GM04503 (cell line): ENCODE data around the gene ANTKMT.

Experiments
- DNase-seq: peaks from one replicate; pipeline ENCODE4 v3.0.0-alpha.2; 2012; ENCODE audit warnings: low read depth

ANTKMT gene

DNA sequence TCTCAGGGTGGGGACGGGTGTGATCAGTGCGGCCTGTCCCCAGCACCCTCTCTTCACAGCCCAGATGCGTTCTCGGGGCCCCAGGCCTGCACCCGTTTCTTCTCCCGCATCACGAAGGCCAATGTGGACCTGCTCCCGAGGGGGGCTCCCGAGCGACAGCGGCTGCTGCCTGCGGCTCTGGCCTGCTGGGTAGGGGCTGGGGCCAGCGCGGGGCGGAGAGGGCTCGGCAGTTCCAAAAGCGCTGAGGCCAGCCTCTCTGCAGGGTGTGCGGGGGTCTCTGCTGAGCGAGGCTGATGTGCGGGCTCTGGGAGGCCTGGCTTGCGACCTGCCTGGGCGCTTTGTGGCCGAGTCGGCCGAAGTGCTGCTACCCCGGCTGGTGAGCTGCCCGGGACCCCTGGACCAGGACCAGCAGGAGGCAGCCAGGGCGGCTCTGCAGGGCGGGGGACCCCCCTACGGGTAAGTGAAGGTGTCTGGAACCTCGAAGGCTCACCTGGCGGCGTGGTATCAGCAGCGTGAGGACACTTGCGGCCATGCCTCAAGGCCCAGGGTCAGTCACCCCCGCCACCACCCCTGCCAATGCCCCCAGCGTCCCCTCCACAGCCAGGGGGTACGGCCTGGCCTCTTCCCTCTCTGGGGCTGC, 44.0 kb downstream of the ANTKMT start:
- DNase-seq = no peak

DNA sequence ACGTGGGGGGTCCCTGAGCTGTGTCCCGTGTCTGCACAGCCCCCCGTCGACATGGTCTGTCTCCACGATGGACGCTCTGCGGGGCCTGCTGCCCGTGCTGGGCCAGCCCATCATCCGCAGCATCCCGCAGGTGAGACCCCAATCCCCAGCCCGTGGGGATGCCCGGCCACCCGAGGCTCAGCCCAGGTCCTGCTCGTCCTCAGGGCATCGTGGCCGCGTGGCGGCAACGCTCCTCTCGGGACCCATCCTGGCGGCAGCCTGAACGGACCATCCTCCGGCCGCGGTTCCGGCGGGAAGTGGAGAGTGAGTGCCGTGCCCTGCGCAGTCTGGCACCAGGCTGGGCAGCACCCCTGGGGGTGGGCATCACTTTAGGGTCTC, 44.5 kb downstream of the ANTKMT start:
- no peak for DNase-seq

DNA sequence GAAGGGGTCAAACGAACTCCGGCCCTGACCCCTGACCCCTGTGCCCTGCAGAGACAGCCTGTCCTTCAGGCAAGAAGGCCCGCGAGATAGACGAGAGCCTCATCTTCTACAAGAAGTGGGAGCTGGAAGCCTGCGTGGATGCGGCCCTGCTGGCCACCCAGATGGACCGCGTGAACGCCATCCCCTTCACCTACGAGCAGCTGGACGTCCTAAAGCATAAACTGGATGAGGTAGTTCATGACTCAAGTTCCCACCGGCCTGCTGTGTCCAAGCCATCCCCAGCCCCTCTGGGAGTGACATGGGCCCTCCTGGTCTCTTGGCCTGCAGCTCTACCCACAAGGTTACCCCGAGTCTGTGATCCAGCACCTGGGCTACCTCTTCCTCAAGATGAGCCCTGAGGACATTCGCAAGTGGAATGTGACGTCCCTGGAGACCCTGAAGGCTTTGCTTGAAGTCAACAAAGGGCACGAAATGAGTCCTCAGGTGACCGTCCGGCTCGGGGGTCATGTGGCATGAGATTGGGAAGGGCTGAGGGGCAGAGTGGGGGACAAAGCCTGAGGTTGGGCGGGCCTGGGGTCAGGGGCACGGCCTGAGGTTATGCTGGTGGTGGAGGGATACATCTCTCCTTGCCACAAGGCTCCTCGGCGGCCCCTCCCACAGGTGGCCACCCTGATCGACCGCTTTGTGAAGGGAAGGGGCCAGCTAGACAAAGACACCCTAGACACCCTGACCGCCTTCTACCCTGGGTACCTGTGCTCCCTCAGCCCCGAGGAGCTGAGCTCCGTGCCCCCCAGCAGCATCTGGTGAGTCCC, 45.3 kb downstream of the ANTKMT start:
- DNase-seq = no peak

DNA sequence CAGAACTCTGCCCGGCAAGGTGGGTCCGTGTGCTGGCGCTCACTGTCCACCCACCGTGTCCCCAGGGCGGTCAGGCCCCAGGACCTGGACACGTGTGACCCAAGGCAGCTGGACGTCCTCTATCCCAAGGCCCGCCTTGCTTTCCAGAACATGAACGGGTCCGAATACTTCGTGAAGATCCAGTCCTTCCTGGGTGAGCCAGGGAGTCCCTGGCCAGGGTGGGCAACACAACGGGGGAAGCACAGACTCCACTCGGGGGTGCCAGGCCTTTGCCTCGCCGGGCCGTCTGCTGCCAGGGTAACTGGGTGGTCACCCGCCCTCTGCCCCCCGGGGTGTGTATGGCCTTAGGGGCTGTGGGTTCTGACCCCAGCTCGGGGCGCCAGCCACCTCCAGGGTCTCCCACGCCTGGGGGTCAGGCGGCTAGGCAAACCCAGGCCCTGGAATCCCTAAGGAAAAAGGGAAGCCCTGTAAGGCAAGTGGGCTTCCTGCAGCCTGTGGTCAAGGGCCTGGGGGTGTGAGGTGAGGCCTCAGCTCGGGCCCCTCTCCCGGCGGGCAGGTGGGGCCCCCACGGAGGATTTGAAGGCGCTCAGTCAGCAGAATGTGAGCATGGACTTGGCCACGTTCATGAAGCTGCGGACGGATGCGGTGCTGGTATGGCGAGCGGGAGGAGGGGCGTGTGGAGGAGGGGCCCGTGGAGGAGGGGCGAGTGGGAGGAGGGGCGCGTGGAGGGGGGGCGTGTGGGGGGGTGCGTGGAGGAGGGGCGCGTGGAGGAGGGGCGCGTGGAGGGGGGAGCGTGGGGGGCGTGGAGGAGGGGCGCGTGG, 46.1 kb downstream of the ANTKMT start:
- no peak for DNase-seq

DNA sequence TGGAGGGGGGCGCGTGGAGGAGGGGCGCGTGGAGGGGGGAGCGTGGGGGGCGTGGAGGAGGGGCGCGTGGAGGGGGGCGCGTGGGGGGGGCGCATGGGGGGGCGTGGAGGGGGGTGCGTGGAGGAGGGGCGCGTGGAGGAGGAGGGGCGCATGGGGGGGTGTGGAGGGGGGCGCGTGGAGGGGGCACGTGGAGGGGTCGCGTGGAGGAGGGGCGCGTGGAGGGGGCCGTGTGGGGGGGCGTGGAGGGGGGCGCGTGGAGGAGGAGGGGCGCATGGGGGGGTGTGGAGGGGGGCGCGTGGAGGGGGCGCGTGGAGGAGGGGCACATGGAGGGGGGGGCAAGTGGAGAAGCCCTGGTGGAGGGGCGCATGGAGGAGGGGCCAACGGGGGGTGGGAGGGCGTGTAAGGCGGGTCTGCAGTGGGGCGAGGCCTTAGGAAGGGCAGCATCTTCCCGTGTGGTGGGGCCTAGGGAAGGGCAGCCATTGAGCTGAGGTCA, 46.8 kb downstream of the ANTKMT start:
- DNase-seq = no peak

DNA sequence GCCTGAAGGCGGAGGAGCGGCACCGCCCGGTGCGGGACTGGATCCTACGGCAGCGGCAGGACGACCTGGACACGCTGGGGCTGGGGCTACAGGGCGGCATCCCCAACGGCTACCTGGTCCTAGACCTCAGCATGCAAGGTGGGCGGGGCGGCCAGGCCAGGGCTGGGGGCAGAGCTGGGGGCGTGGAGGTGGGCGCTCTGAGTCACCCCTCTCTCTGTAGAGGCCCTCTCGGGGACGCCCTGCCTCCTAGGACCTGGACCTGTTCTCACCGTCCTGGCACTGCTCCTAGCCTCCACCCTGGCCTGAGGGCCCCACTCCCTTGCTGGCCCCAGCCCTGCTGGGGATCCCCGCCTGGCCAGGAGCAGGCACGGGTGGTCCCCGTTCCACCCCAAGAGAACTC, 47.5 kb downstream of the ANTKMT start:
- no peak for DNase-seq

DNA sequence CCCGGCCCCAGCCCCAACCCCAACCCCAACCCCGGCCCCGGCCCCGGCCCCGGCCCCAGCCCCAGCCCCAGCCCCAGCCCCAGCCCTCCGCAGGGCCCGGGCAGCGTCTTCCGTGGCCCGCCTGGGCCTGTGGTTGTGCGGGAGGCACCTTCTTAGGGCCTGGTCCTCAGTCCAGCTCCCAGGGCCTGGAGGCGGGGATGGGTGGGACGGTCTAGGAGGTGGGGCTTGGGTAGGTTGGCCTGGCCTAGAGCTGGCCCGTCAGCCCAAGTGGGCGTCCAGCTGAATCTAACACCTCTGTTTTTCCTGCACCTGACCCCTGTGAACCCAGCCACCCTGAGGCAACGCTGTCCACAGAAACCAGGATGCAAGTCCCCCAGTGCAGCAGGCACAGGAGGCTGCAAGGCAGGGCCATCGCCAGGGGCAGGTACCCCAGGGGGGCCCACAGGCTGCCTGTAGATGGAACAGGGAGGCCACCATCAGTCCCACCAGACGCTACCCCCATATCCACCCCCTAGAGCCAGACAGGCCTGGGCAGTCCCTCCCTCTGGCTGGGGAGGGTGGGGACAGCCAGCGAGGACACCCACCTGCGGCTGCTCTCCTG, 48.3 kb downstream of the ANTKMT start:
- no peak for DNase-seq

DNA sequence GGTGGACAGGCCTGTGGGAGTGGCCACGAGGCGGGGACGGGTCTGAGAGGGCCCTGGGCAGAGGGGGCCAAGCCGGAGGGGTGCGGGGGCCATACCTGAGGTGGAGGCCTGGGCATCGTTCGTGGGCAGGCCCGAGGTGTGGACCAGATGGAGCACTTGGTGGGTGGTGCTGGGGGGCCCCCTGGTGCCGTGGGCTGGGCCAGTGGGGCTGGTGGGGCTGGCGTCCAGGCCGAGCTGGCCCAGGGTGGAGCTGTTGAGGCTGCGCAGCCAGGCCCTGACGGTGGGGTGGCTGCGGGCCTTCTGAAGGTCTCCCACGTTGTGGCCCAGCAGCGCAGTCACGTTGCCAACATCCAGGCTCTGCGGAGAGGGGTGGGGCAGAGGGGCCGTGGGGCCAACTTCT, 49.0 kb downstream of the ANTKMT start:
- DNase-seq = no peak

DNA sequence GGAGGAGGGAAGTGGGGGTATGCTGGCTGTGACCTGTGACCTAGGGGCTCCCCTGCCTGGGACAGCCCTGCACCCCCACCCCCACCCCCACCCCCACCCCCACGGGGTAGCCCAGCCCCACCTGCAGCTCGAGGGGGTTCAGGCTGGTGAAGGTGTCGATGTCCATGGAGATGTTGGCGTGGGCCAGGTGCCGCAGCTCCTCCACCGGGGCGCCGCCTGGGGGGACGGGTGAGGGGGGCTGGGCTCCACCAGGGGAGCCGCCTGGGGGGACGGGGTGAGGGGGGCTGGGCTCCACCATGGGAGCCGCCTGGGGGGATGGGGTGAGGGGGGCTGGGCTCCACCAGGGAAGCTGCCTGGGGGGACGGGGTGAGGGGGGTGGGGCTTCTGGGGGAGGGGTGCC, 49.5 kb downstream of the ANTKMT start:
- no peak for DNase-seq
